Neuronal stem cell (in vitro differentiated cells): Measurements from ENCODE around the gene AOX1.

Experiments used
- DNase-seq: peaks from one replicate; pipeline ENCODE4 v3.0.0-alpha.2; 2013; ENCODE audit warnings: low spot score
- H2AFZ ChIP-seq: one replicate; pipeline ENCODE4 v1.6.1; 2013; ENCODE audit warnings: mild to moderate bottlenecking, low read length, inconsistent platforms
- H2AK5ac ChIP-seq: 2 replicates; pipeline ENCODE4 v1.6.1; 2013; ENCODE audit warnings: low read depth, mild to moderate bottlenecking, inconsistent platforms, low read length, moderate library complexity, mixed read lengths
- H2BK120ac ChIP-seq: 2 replicates; pipeline ENCODE4 v1.6.1; 2013; ENCODE audit warnings: low read depth, mild to moderate bottlenecking, inconsistent platforms, low read length, moderate library complexity, mixed read lengths
- H2BK12ac ChIP-seq: one replicate; pipeline ENCODE4 v1.6.1; 2013; ENCODE audit warnings: low read length, inconsistent platforms
- H2BK15ac ChIP-seq: 2 replicates; pipeline ENCODE4 v1.6.1; 2013; ENCODE audit warnings: mild to moderate bottlenecking, low read length, inconsistent platforms, mixed read lengths
- H2BK5ac ChIP-seq: one replicate; pipeline ENCODE4 v1.6.1; 2013; ENCODE audit warnings: inconsistent platforms, mild to moderate bottlenecking, low read length, moderate library complexity
- H3K14ac ChIP-seq: one replicate; pipeline ENCODE4 v1.6.1; 2013; ENCODE audit warnings: low read length, inconsistent platforms
- H3K18ac ChIP-seq: 2 replicates; pipeline ENCODE4 v1.6.1; 2013; ENCODE audit warnings: low read length, inconsistent platforms
- H3K23ac ChIP-seq: 2 replicates; pipeline ENCODE4 v1.6.1; 2013; ENCODE audit warnings: low read depth, mild to moderate bottlenecking, mixed read lengths, low read length, inconsistent platforms; ENCODE audit not compliant: poor library complexity
- H3K27ac ChIP-seq: replicated peaks from 3 replicates; pipeline ENCODE4 v1.5.1; 2013; ENCODE audit warnings: low read length, inconsistent platforms
- H3K27me3 ChIP-seq, 3 experiments: 2 replicates each; pipeline ENCODE4 v1.6.1; 2013; ENCODE audit warnings: low read length in 3 of 3, mild to moderate bottlenecking in 2 of 3, inconsistent platforms in 1 of 3, low read depth in 1 of 3, mixed read lengths in 1 of 3, moderate library complexity in 1 of 3; ENCODE audit not compliant: control insufficient read depth in 3 of 3, insufficient read depth in 3 of 3
- H3K36me3 ChIP-seq, 2 donors: replicated peaks in 1 of 2; 2 replicates each; pipeline ENCODE4 v1.6.1; 2013; ENCODE audit warnings: low read length in 2 of 2; ENCODE audit not compliant: control insufficient read depth in 2 of 2, insufficient read depth in 2 of 2
- H3K4ac ChIP-seq: 2 replicates; pipeline ENCODE4 v1.6.1; 2013; ENCODE audit warnings: inconsistent platforms, mild to moderate bottlenecking, low read length, moderate library complexity
- H3K4me1 ChIP-seq, 2 donors: 1 replicate in 1 of 2; 2 replicates in 1 of 2; pipeline ENCODE4 v1.6.1; 2013; ENCODE audit warnings: low read length in 2 of 2, low read depth in 1 of 2; ENCODE audit not compliant: control insufficient read depth in 2 of 2, insufficient read depth in 1 of 2
- H3K4me2 ChIP-seq: one replicate; pipeline ENCODE4 v1.6.1; 2013; ENCODE audit warnings: mild to moderate bottlenecking, low read length, inconsistent platforms; ENCODE audit not compliant: insufficient read depth, poor library complexity, severe bottlenecking
- H3K4me3 ChIP-seq, 2 donors: 2 replicates each; pipeline ENCODE4 v1.5.1; 2013; ENCODE audit warnings: low read length in 2 of 2, mild to moderate bottlenecking in 2 of 2, inconsistent platforms in 1 of 2, moderate library complexity in 1 of 2
- H3K79me1 ChIP-seq: one replicate; pipeline ENCODE4 v1.6.1; 2013; ENCODE audit warnings: low read depth, mild to moderate bottlenecking, inconsistent platforms, low read length, moderate library complexity
- H3K9ac ChIP-seq: one replicate; pipeline ENCODE4 v1.6.1; 2013; ENCODE audit warnings: mild to moderate bottlenecking, low read depth, low read length, inconsistent platforms; ENCODE audit not compliant: poor library complexity
- H3K9me3 ChIP-seq, 2 donors: replicated peaks in 1 of 2; 2 replicates each; pipeline versions ENCODE3 to v1.6.1; 2013; ENCODE audit warnings: low read length in 2 of 2, mild to moderate bottlenecking in 2 of 2, inconsistent platforms in 1 of 2, low read depth in 1 of 2, mixed read lengths in 1 of 2, moderate library complexity in 1 of 2; ENCODE audit not compliant: control insufficient read depth in 2 of 2, insufficient read depth in 1 of 2
- H4K8ac ChIP-seq: one replicate; pipeline ENCODE4 v1.6.1; 2013; ENCODE audit warnings: low read depth, mild to moderate bottlenecking, inconsistent platforms, low read length, moderate library complexity
- H4K91ac ChIP-seq: one replicate; pipeline ENCODE4 v1.6.1; 2013; ENCODE audit warnings: low read length, low read depth, mild to moderate bottlenecking, inconsistent platforms; ENCODE audit not compliant: poor library complexity
- whole genome bisulfite sequencing, 2 donors: extraction: QIAGEN DNeasy Blood & Tissue Kit; methylation state at CpG; one replicate each; pipeline ENCODE4 v1.1.7; 2013; ENCODE audit warnings: missing lambda C conversion rate in 2 of 2, mixed read lengths in 1 of 2; ENCODE audit not compliant: insufficient read length in 2 of 2, insufficient replicate concordance in 1 of 2; ENCODE audit errors: extremely low coverage in 2 of 2; 5-methylcytosine and 5-hydroxymethylcytosine counted together

AOX1 gene

DNA sequence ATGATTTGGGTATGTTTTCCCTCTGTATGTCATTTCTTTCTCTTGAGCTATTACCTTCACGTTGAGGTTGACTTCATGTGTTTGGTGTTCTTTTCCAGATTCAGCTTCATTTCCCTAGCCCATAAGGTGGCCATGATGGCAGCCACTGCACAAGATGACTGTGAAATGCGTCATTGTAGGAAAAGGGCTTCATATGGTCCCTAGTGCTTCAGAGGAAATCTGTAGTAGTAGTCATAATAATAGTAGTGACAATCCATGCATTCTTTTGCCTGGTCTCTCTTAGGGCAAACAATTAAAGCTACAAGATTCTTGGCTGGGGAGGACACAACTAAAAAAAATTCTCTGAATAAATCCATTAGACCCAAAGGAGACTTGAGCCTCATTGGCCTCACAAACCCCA, 28.4 kb downstream of the AOX1 start:
- H3K4ac ChIP-seq: no peak overlapping the region
- no peaks in the 10 kb centered on the region for H3K9me3 ChIP-seq
- H3K4me2 ChIP-seq: no peak overlapping the region
- H3K4me3 ChIP-seq: no peak overlapping the region
- no peak overlapping the region for H4K91ac ChIP-seq
- no peaks in the 10 kb centered on the region for H3K79me1 ChIP-seq
- no peak for DNase-seq
- no CpG with 5 or more reads among the region's 2 CpGs for WGBS, 2 donors
- no peak overlapping the region for H3K27ac ChIP-seq
- no peak overlapping the region for H2BK12ac ChIP-seq
- no peak overlapping the region for H3K14ac ChIP-seq
- no peaks in the 10 kb centered on the region for H3K27me3 ChIP-seq
- H2AFZ ChIP-seq: no peak overlapping the region
- H3K18ac ChIP-seq: no peak overlapping the region
- no peaks in the 10 kb centered on the region for H3K36me3 ChIP-seq
- no peak overlapping the region for H2BK15ac ChIP-seq
- no peak overlapping the region for H2AK5ac ChIP-seq
- H3K9ac ChIP-seq: no peak overlapping the region
- no peaks in the 10 kb centered on the region for H3K4me1 ChIP-seq
- H2BK5ac ChIP-seq: no peak overlapping the region
- H4K8ac ChIP-seq: no peak overlapping the region
- no peak overlapping the region for H2BK120ac ChIP-seq
- no peak overlapping the region for H3K23ac ChIP-seq

DNA sequence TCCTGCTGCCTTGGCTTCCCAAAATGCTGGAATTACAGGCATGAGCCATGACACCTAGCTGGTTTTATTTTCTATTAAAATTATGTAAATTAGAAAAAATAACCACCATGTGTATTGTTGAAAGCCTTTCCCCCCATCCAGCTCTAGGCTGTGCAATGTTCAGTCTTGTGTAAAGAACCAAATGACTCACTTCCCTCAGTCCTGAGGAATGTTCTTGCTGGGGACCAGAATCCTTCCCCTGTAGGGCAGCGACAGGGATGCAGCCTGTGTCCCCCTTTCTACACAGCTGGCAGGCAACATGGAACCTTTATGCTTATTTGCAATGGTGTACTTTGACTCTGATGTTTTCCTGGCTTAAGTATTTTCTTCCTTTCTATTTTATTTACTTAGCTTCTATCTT, 29.4 kb downstream of the AOX1 start:
- no peak overlapping the region for H3K4me2 ChIP-seq
- no peak overlapping the region for H3K27ac ChIP-seq
- H2AFZ ChIP-seq: no peak overlapping the region
- no peak overlapping the region for H2BK12ac ChIP-seq
- no peaks in the 10 kb centered on the region for H3K36me3 ChIP-seq
- no peak for DNase-seq
- H3K27me3 ChIP-seq: no peaks in the 10 kb centered on the region
- H4K91ac ChIP-seq: no peak overlapping the region
- no peak overlapping the region for H3K4ac ChIP-seq
- no peak overlapping the region for H2BK120ac ChIP-seq
- H2BK5ac ChIP-seq: no peak overlapping the region
- no peaks in the 10 kb centered on the region for H3K4me1 ChIP-seq
- no peak overlapping the region for H3K4me3 ChIP-seq
- H3K18ac ChIP-seq: no peak overlapping the region
- H3K9ac ChIP-seq: no peak overlapping the region
- no peak overlapping the region for H2BK15ac ChIP-seq
- H3K9me3 ChIP-seq: no peaks in the 10 kb centered on the region
- WGBS, 2 donors: no CpG with 5 or more reads among the region's 1 CpG
- no peak overlapping the region for H2AK5ac ChIP-seq
- H3K14ac ChIP-seq: no peak overlapping the region
- no peak overlapping the region for H3K23ac ChIP-seq
- H3K79me1 ChIP-seq: no peaks in the 10 kb centered on the region
- no peak overlapping the region for H4K8ac ChIP-seq

DNA sequence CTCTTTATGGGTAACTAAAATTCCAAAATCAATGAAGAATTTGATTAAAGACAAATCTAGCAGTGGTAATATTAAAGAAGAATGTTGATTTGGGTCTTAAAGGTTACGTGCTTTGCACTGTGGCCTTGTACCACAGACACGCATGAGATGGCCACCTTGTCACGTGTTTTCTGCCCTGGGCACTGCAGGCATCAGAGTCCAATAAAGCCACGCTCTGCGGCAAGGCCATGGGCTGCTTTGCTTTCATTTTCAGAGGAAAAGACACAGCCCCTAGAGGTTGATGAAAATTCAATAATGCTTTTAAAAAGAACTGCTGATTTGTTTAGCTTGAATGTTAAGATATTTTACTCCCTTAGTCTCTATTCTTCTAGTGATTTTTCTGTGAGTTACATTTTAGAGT, 30.4 kb downstream of the AOX1 start:
- H3K9me3 ChIP-seq: no peaks in the 10 kb centered on the region
- no peaks in the 10 kb centered on the region for H3K4me1 ChIP-seq
- H3K4ac ChIP-seq: no peak overlapping the region
- no peak overlapping the region for H2AK5ac ChIP-seq
- H2BK120ac ChIP-seq: no peak overlapping the region
- no peak overlapping the region for H4K8ac ChIP-seq
- no peak overlapping the region for H3K23ac ChIP-seq
- H2BK5ac ChIP-seq: no peak overlapping the region
- H2BK15ac ChIP-seq: no peak overlapping the region
- no peak overlapping the region for H2AFZ ChIP-seq
- no peak overlapping the region for H2BK12ac ChIP-seq
- WGBS, 2 donors: no CpG with 5 or more reads among the region's 5 CpGs
- no peak overlapping the region for H3K14ac ChIP-seq
- no peak overlapping the region for H3K27ac ChIP-seq
- DNase-seq: no peak
- no peak overlapping the region for H3K9ac ChIP-seq
- H3K4me2 ChIP-seq: no peak overlapping the region
- no peaks in the 10 kb centered on the region for H3K27me3 ChIP-seq
- H3K4me3 ChIP-seq: no peak overlapping the region
- H3K18ac ChIP-seq: no peak overlapping the region
- H3K79me1 ChIP-seq: no peaks in the 10 kb centered on the region
- H3K36me3 ChIP-seq: no peaks in the 10 kb centered on the region
- no peak overlapping the region for H4K91ac ChIP-seq

DNA sequence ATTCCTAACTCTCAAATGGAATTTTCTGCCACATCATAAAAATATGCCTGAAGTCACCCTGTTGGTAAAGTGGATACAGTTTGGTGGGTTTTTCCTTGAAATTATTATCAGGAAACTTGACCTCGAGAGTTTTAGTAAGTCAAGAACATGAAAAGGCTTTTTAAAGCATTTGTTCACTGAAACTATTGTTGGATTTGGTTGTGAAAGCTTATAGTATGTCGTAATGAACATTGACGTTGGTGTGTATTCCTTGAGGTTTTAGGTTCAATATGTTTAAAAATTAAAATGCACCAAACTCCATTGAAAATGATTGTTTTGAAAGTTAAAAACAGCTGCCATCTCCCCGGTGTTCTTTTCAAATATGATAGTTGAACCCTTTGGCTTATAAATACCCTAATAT, 30.8 kb downstream of the AOX1 start:
- Histone ChIP-seq H2BK15ac (no peak overlapping the region), H3K4ac (no peak overlapping the region), H4K8ac (no peak overlapping the region), H3K27me3 (no peaks in the 10 kb centered on the region), H2AFZ (no peak overlapping the region), H3K4me1 (no peaks in the 10 kb centered on the region), H2AK5ac (no peak overlapping the region), H2BK120ac (no peak overlapping the region), H3K18ac (no peak overlapping the region), H3K4me2 (no peak overlapping the region), H3K36me3 (no peaks in the 10 kb centered on the region), H3K4me3 (no peak overlapping the region), H2BK12ac (no peak overlapping the region), H3K9ac (no peak overlapping the region), H3K9me3 (no peaks in the 10 kb centered on the region), H3K14ac (no peak overlapping the region), H3K27ac (no peak overlapping the region), H3K23ac (no peak overlapping the region), H4K91ac (no peak overlapping the region), H2BK5ac (no peak overlapping the region), H3K79me1 (no peaks in the 10 kb centered on the region)
- DNase-seq: no peak
- no CpG with 5 or more reads among the region's 4 CpGs for WGBS, 2 donors
